OCI-M1 (cell line): ENCODE measurements around the gene NDE1.
A peak's percentile ranks its signal among the peaks of the same experiment; 100 is the strongest.
"Not testable (repeated sequence)": the region's sequence is repeated elsewhere in the genome, so short reads cannot be mapped to it uniquely, and the experiment has no call there.

Experiments used
- DNase-seq: peaks from one replicate; lab custom pipeline; 2025; lab: John Stamatoyannopoulos, UW

Gene NDE1

GRCh38 chr16:15650019-15650697 lies at the start of gene NDE1:
Gene NDE1 (plus strand): TSS chr16:15650245. CDS start chr16:15664779, 14,534 bp downstream.
- peak; percentile 95 for DNase-seq

GRCh38 chr16:15601212-15601879 lies 48.7 kb upstream of the NDE1 start:
- DNase-seq = no peak

- no peak for DNase-seq
These were observed 47.6 kb upstream of the NDE1 start for GRCh38 chr16:15602285-15603044.

GRCh38 chr16:15604460-15605440 lies 45.3 kb upstream of the NDE1 start:
- no peak for DNase-seq

GRCh38 chr16:15605839-15606517 lies 44.1 kb upstream of the NDE1 start:
- no peak for DNase-seq

- no peak for DNase-seq
These were observed 43.4 kb upstream of the NDE1 start for GRCh38 chr16:15606518-15607220.

- DNase-seq = not testable (repeated sequence)
These were observed 42.8 kb upstream of the NDE1 start for GRCh38 chr16:15607221-15607699.

GRCh38 chr16:15607700-15608396 lies 42.2 kb upstream of the NDE1 start:
- no peak for DNase-seq

- DNase-seq = no peak
These were observed 41.4 kb upstream of the NDE1 start for GRCh38 chr16:15608398-15609285.

GRCh38 chr16:15609286-15609649 lies 40.8 kb upstream of the NDE1 start:
- no peak for DNase-seq

GRCh38 chr16:15610369-15610871 lies 39.6 kb upstream of the NDE1 start:
- no peak for DNase-seq

- no peak for DNase-seq
These were observed 38.4 kb upstream of the NDE1 start for GRCh38 chr16:15611610-15612009.

GRCh38 chr16:15613676-15614075 lies 36.4 kb upstream of the NDE1 start:
- no peak for DNase-seq

GRCh38 chr16:15616012-15616411 lies 34.0 kb upstream of the NDE1 start:
- no peak for DNase-seq

- DNase-seq = no peak
These were observed 33.4 kb upstream of the NDE1 start for GRCh38 chr16:15616475-15617165.

- DNase-seq = no peak
These were observed 32.1 kb upstream of the NDE1 start for GRCh38 chr16:15617901-15618300.

- no peak for DNase-seq
These were observed 31.7 kb upstream of the NDE1 start for GRCh38 chr16:15618392-15618791.

- no peak for DNase-seq
These were observed 29.3 kb upstream of the NDE1 start for GRCh38 chr16:15620611-15621195.
